ENCODE measurements around the gene SIRT5. TPM values are rescaled to one million over a fixed set of nuclear protein-coding genes. Genes with fewer than 3 reads are reported as not detected.

The SIRT5 gene
- total RNA-seq: 10 to 100 TPM in 2 of 4 donors, 1 to 10 TPM in 2; 7.5 to 13.1 (median 10.0) TPM

DNA sequence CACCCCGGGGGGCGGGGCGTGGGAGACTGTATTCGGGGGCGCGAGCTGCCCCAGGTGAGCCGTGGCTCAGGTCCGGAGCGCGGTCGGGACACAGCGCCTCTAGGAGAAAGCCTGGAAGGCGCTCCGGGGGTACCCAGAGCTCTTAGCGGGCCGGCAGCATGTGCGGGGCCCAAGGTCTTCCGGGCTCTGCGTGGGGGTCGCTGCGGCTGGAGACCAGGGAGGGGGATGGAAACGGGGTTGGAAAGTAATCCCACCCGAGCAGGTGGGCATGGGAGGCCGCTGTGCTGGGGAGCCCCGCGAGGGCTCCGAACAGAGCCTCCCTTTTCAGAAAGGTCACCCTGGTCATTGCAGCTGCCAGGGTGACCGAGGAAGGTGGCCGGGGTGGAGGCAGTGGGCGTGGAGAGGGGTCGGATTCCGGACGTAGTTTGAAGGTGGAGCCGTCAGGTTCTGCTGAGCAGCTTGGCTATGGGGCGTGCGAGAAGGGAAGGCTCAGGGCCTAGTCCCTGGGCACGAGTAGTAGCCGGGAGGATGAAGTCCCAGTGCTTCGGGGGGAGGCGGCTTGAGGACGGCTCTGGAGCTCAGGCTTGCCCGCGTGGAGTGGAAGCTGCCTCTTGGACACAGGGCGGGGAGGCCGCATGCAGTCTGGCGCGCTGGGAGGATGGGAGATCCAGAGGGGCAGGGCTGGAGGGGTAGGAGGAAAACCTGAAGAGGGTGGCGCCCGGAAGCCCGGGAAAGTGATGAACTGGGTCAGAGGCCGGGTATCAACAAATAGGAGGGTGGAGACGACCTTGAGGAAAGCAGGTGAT is at the start of gene SIRT5:
Gene SIRT5, plus strand, starts transcription at position 31 of the 806 bp plus-strand sequence. CDS start 9,510 bp downstream, outside the sequence.
- peak within 1 kb of the TSS; percentile 68 to 74 for H3K4me3 ChIP-seq
- H3K9me3 ChIP-seq: no peaks in the 10 kb centered on the region
- H3K27me3 ChIP-seq: no peaks in the 10 kb centered on the region
- H3K4me1 ChIP-seq: peaks cover 0 to 18% (median 0%) of the 10 kb centered on the region in 3 donors
- peak within 1 kb of the TSS; percentile 84 to 98 (median 94) for H3K27ac ChIP-seq
- H3K36me3 ChIP-seq: peaks cover 0 to 4% of the 10 kb centered on the region in 2 donors
- 1 to 2% methylated on average over 12 to 16 of the region's 52 CpGs for WGBS, 2 donors (ENCODE audit: low coverage in 1 of 2)
- ATAC-seq: peak; percentile 67
- TF ChIP-seq POLR2AphosphoS5 (IDR thresholded peaks at IDR 0.05) (peak; percentile 66), POLR2A (IDR thresholded peaks at IDR 0.05) (peak; percentile 48 to 61), EP300 (IDR thresholded peaks at IDR 0.05) (no peak)
- TF ChIP-seq, protein P1, sequence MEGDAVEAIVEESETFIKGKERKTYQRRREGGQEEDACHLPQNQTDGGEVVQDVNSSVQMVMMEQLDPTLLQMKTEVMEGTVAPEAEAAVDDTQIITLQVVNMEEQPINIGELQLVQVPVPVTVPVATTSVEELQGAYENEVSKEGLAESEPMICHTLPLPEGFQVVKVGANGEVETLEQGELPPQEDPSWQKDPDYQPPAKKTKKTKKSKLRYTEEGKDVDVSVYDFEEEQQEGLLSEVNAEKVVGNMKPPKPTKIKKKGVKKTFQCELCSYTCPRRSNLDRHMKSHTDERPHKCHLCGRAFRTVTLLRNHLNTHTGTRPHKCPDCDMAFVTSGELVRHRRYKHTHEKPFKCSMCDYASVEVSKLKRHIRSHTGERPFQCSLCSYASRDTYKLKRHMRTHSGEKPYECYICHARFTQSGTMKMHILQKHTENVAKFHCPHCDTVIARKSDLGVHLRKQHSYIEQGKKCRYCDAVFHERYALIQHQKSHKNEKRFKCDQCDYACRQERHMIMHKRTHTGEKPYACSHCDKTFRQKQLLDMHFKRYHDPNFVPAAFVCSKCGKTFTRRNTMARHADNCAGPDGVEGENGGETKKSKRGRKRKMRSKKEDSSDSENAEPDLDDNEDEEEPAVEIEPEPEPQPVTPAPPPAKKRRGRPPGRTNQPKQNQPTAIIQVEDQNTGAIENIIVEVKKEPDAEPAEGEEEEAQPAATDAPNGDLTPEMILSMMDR (IDR thresholded peaks at IDR 0.05): no peak

DNA sequence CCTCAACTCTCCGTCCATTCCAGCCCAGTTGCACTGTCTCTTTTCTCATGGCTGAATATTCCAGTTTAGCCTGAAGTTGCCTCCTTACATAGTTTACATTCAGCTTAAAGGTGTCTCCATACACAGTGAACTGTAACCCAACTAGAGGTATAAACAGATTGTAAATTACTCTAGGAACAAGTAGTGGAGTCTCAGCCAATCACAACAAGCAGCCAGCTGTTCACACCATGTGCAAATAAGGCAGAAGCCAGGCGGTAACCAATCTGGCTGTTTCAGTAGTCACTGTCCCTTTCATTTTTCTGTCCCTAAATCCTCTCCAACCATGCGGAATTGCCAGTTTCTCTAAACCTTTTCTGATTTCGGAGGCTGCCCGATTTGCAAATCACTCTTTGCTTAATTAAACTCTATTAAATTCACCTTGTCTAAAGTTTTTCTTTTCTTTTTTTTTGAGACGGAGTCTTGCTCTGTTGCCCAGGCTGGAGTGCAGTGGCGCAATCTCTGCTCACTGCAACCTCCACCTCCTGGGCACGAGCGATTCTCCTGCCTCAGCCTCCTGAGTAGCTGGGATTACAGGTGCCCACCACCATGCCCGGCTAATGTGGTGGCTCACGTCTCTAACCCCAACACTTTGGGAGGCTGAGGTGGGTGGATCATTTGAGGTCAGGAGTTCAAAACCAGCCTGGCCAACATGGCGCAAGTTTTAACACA is 49.4 kb upstream of the SIRT5 start:
- ATAC-seq: no peak
- Histone ChIP-seq H3K4me3 (no peak overlapping the region), H3K27ac (no peak overlapping the region), H3K27me3 (no peaks in the 10 kb centered on the region), H3K9me3 (no peaks in the 10 kb centered on the region), H3K36me3 (no peaks in the 10 kb centered on the region), H3K4me1 (peaks cover 0 to 5% (median 0%) of the 10 kb centered on the region in 3 donors)
- TF ChIP-seq POLR2A (IDR thresholded peaks at IDR 0.05) (no peak), EP300 (IDR thresholded peaks at IDR 0.05) (no peak), POLR2AphosphoS5 (IDR thresholded peaks at IDR 0.05) (no peak)
- TF ChIP-seq, protein P1 (IDR thresholded peaks at IDR 0.05): no peak
- WGBS, 2 donors (ENCODE audit: low coverage in 1 of 2): 87 to 94% methylated on average over 7 to 9 of the region's 12 CpGs

DNA sequence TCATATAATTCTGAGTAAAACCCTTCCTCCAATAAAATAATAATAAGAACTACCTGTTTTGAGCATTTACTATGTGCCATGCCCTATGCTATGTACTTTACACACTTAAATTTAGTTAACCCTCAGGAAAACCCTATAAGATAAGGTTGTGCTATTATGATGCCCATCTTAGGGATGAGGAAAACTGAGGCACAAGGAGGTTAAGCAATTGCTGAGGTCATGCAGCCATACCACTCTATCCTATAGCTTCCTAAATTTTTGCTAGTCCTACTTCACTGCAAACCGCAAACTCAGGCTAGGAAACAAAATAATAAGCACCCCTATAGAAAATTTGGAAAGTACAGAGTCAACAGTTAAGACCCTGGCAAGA is 48.1 kb upstream of the SIRT5 start:
- Histone ChIP-seq H3K4me3 (no peak overlapping the region), H3K36me3 (no peaks in the 10 kb centered on the region), H3K27ac (peak overlapping the region in 1 of 4 donors; percentile 46), H3K27me3 (no peaks in the 10 kb centered on the region), H3K9me3 (no peaks in the 10 kb centered on the region), H3K4me1 (peaks cover 0 to 5% (median 0%) of the 10 kb centered on the region in 3 donors)
- peak; percentile 9 for ATAC-seq
- TF ChIP-seq, protein P1 (IDR thresholded peaks at IDR 0.05): no peak
- TF ChIP-seq POLR2A (IDR thresholded peaks at IDR 0.05) (no peak), POLR2AphosphoS5 (IDR thresholded peaks at IDR 0.05) (no peak), EP300 (IDR thresholded peaks at IDR 0.05) (no peak)
- WGBS, 2 donors (ENCODE audit: low coverage in 1 of 2): 83% methylated on average over 1 of the region's 1 CpG; no CpG with 5 or more reads in 1 of the 2 donors

DNA sequence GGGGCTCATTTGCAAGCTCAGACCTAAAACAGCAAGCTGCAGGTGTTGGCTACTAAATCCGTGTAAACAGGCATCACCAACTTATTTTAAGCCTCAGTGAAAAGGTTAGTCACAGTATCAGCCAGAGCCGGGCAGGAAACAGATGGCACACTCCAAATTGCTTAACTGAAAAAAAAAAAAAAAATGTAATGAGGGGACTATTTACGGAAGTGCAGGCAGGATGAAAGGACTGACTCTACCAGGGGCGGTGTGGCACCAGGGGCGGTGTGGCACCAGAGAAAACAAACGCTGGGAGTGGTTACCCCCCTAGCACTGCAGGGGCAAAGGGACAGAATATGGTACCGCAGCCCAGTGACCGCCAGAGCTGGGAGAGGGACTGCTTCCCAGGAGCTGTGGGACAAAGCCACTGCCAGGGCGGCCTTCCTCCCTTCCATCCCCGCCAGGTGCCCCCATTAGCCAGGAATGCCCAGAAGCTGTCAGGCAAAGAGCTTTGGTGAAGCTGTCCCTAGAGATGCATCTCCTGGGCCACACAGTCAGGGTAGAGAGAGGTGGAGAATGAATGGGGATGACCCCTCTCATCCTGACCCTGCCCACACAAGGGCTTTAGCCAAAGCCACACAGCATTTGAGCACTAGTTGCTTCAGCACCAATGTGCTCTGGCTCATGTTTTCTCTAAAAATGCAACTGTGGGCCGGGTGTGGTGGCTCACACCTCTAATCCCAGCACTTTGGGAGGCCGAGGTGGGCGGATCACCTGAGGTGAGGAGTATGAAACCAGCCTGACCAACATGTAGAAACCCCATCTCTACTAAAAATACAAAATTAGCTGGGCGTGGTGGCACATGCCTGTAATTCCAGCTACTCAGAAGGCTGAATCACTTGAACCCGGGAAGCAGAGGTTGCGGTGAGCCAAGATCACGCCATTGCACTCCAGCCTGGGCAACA is 47.4 kb upstream of the SIRT5 start:
- H3K4me3 ChIP-seq: no peak overlapping the region
- H3K9me3 ChIP-seq: no peaks in the 10 kb centered on the region
- H3K27me3 ChIP-seq: no peaks in the 10 kb centered on the region
- peak; percentile 60 for ATAC-seq
- 70 to 87% methylated on average over 11 of the region's 17 CpGs for WGBS, 2 donors (ENCODE audit: low coverage in 1 of 2)
- TF ChIP-seq EP300 (IDR thresholded peaks at IDR 0.05) (no peak), POLR2AphosphoS5 (IDR thresholded peaks at IDR 0.05) (peak; percentile 30)
- H3K36me3 ChIP-seq: no peaks in the 10 kb centered on the region
- H3K4me1 ChIP-seq: peaks cover 0 to 5% (median 0%) of the 10 kb centered on the region in 3 donors
- peak overlapping the region in 3 of 4 donors; percentile 41 to 68 (median 45) for H3K27ac ChIP-seq

Measured in gastroesophageal sphincter (tissue), 4 donors.